ENCODE data around the gene KIRREL3.

GRCh38 chr11:127023991-127024390, 23.4 kb upstream of the KIRREL3 start:
- no peak for TF ChIP-seq GATA3 (IDR thresholded peaks at IDR 0.05; ENCODE audit: low read depth, low read length)
- no peak for TF ChIP-seq GATA2 (IDR thresholded peaks at IDR 0.05; ENCODE audit: low read depth, low read length)
